ENCODE results near the gene ITPR1.

- TF ChIP-seq POLR2AphosphoS5 (IDR thresholded peaks at IDR 0.05; ENCODE audit: borderline replicate concordance, low read depth, low read length) = no peak
- TF ChIP-seq EZH2 (IDR thresholded peaks at IDR 0.05) = no peak
- no peak for TF ChIP-seq FOXP2 (optimal IDR thresholded peaks at IDR 0.05; ENCODE audit: control extremely low read depth, extremely low read length, insufficient read depth)
Measured at GRCh38 chr3:4818986-4819693, 326.0 kb downstream of the ITPR1 start.

All from SK-N-MC (cell line).